Transverse colon (tissue), 3 donors: ENCODE data around the gene GNLY.

ENCODE experiments used
- CTCF ChIP-seq, 5 experiments: fragments of 200-600 bp in 3 of 5; fragments of 450-650 bp in 2 of 5; sonication (generic) in 3 of 5; IDR thresholded peaks; 1 replicate in 2 of 5; 2 replicates in 3 of 5; pipeline ENCODE4 v1.5.1; 2016 to 2017; ENCODE audit warnings: antibody characterized with exemption in 5 of 5, inconsistent platforms in 3 of 5, mild to moderate bottlenecking in 2 of 5, moderate library complexity in 1 of 5
- POLR2A ChIP-seq: fragments of 450-650 bp; IDR thresholded peaks from one replicate; pipeline ENCODE4 v1.6.1; 2016; ENCODE audit warnings: antibody characterized with exemption, mild to moderate bottlenecking, moderate library complexity

- no peak for TF ChIP-seq CTCF (IDR thresholded peaks at IDR 0.05)
- TF ChIP-seq POLR2A, result no peak
Measured at GRCh38 chr2:85708641-85709040, 14.5 kb downstream of the GNLY start.
